Mammary epithelial cell (primary cell): ENCODE measurements around the gene YDJC.

ENCODE experiments used
- CTCF ChIP-seq, 2 donors: IDR thresholded peaks in 1 of 2; conservative IDR thresholded peaks in 1 of 2; 2 replicates each; pipeline ENCODE4 v1.5.1; 2011 to 2012; ENCODE audit warnings: inconsistent platforms in 2 of 2, low read length in 2 of 2, mild to moderate bottlenecking in 2 of 2, control low read depth in 1 of 2, low read depth in 1 of 2; ENCODE audit not compliant: insufficient read depth in 1 of 2; ENCODE audit errors: extremely low read depth in 1 of 2
- EZH2 ChIP-seq: IDR thresholded peaks from 2 replicates; pipeline ENCODE4 v1.6.1; 2012; ENCODE audit warnings: low read length, inconsistent platforms, borderline replicate concordance

GRCh38 chr22:21646608-21647590 lies 17.1 kb upstream of the YDJC start:
- peak; percentile 88 to 89 for TF ChIP-seq CTCF (conservative IDR thresholded peaks at IDR 0.05 in 1 of 2, IDR thresholded peaks at IDR 0.05 in 1 of 2; ENCODE audit: extremely low read depth in 1 of 2, insufficient read depth in 1 of 2, low read depth in 1 of 2, low read length in 2 of 2)
- no peak for TF ChIP-seq EZH2
